HepG2 (cell line): ENCODE results near the gene LRRC70. TPM values are rescaled to one million over a fixed set of nuclear protein-coding genes. Genes with fewer than 3 reads are reported as not detected.

Experiments
- ATAC-seq: fragments of 200-7000 bp; cut with Tn5 transposase; 3 replicates; pipeline ENCODE4 v1.9.1; 2020; ENCODE audit warnings: mild to moderate bottlenecking, moderate library complexity
- BruUV-seq: library from RNA; stranded (reverse); fragments of 400-500 nt; replicated peaks from 2 replicates; lab custom pipeline; 2021; lab: Mats Ljungman, UMichigan
- CTCF ChIA-PET: fragments of 300-600 bp; formaldehyde crosslinking; extraction: SDS; loops from one replicate; lab custom pipeline; 2021; ENCODE audit warnings: low total read pairs, inconsistent platforms, low intra/inter-chr PET ratio; lab: Yijun Ruan, JAX
- POLR2A ChIA-PET: fragments of 350-600 bp; sonication (Branson Sonifier 250); formaldehyde crosslinking; loops from one replicate; lab custom pipeline; 2020; ENCODE audit warnings: antibody characterized with exemption, inconsistent platforms; lab: Yijun Ruan, JAX
- DNase-seq: peaks from one replicate; pipeline ENCODE4 v3.0.0-alpha.2; 2015; ENCODE audit warnings: low spot score
- FAIRE-seq: peaks from 3 replicates; lab custom pipeline; 2011; peaks lifted over from hg19 to GRCh38; lab: Jason Lieb, UNC
- H2AFZ ChIP-seq: one replicate; pipeline ENCODE4 v1.6.1; 2011; ENCODE audit warnings: low read length, inconsistent platforms
- H3K27ac ChIP-seq: fragments of 300-600 bp; 3 replicates; pipeline ENCODE4 v1.8.0; 2011; ENCODE audit warnings: mixed run types, mild to moderate bottlenecking, mixed read lengths, low read length, inconsistent platforms; ENCODE audit not compliant: insufficient read depth; ENCODE audit errors: extremely low read length
- H3K27me3 ChIP-seq, 2 experiments: fragments of 200-600 bp in 1 of 2; 2 replicates in 1 of 2; 3 replicates in 1 of 2; pipeline versions ENCODE4 v1.6.0 to v1.8.0; 2011; ENCODE audit warnings: low read length in 2 of 2, mild to moderate bottlenecking in 2 of 2, moderate library complexity in 2 of 2, inconsistent platforms in 1 of 2; ENCODE audit not compliant: insufficient read depth in 2 of 2, control insufficient read depth in 1 of 2
- H3K36me3 ChIP-seq, 2 experiments: fragments of 200-600 bp in 1 of 2; replicated peaks in 1 of 2; 2 replicates in 1 of 2; 3 replicates in 1 of 2; pipeline versions ENCODE4 v1.5.1 to v1.8.0; 2011; ENCODE audit warnings: low read length in 2 of 2, inconsistent platforms in 1 of 2; ENCODE audit not compliant: insufficient read depth in 2 of 2, control insufficient read depth in 1 of 2
- H3K4me1 ChIP-seq: 2 replicates; pipeline ENCODE4 v1.5.1; 2012; ENCODE audit warnings: low read length, inconsistent platforms; ENCODE audit not compliant: insufficient read depth
- H3K4me2 ChIP-seq: 2 replicates; pipeline ENCODE4 v1.6.0; 2011; ENCODE audit warnings: low read depth, low read length, inconsistent platforms
- H3K4me3 ChIP-seq, 3 experiments: fragments of 200-600 bp in 1 of 3; sonication (generic), shearing (Covaris generic) in 1 of 3; replicated peaks in 1 of 3; 2 replicates each; pipeline ENCODE4 v1.5.1; 2011 to 2016; ENCODE audit warnings: low read length in 3 of 3, inconsistent platforms in 2 of 3, low read depth in 2 of 3, mild to moderate bottlenecking in 2 of 3, control low read depth in 1 of 3, mixed read lengths in 1 of 3; ENCODE audit not compliant: insufficient read depth in 1 of 3
- H3K79me2 ChIP-seq: one replicate; pipeline ENCODE4 v1.6.1; 2011; ENCODE audit warnings: low read length, inconsistent platforms; ENCODE audit not compliant: insufficient read depth
- H3K9ac ChIP-seq: 2 replicates; pipeline ENCODE4 v1.6.0; 2011; ENCODE audit warnings: mild to moderate bottlenecking, low read depth, low read length, inconsistent platforms; ENCODE audit not compliant: insufficient read depth
- H3K9me3 ChIP-seq: 2 replicates; pipeline ENCODE4 v1.5.1; 2012; ENCODE audit warnings: mild to moderate bottlenecking, low read length
- H4K20me1 ChIP-seq: 2 replicates; pipeline ENCODE4 v1.6.0; 2011; ENCODE audit warnings: inconsistent platforms, mild to moderate bottlenecking, low read length, moderate library complexity; ENCODE audit not compliant: insufficient read depth
- MAFG ChIP-seq: sonication (generic); formaldehyde crosslinking; IDR thresholded peaks from 2 replicates; pipeline ENCODE4 v1.5.1; 2020; ENCODE audit warnings: mild to moderate bottlenecking, missing genetic modification reagents
- NCOA1 ChIP-seq: sonication (generic); formaldehyde crosslinking; IDR thresholded peaks from 2 replicates; pipeline ENCODE4 v1.9.0; 2021; ENCODE audit warnings: missing genetic modification reagents
- PRPF4 ChIP-seq: fragments of 200-400 bp; formaldehyde crosslinking; IDR thresholded peaks from 2 replicates; pipeline ENCODE4 v1.6.1; 2016; ENCODE audit warnings: low read length, low read depth; ENCODE audit not compliant: poor library complexity, severe bottlenecking
- STAG1 ChIP-seq: sonication (generic); formaldehyde crosslinking; IDR thresholded peaks from 2 replicates; pipeline ENCODE4 v1.4.0; 2020; ENCODE audit warnings: missing genetic modification reagents
- ZBTB7A ChIP-seq: sonication (generic); formaldehyde crosslinking; IDR thresholded peaks from 2 replicates; pipeline ENCODE4 v1.8.0; 2022; ENCODE audit warnings: mild to moderate bottlenecking, missing genetic modification reagents
- ZNF329 ChIP-seq: sonication (generic); formaldehyde crosslinking; IDR thresholded peaks from 2 replicates; pipeline ENCODE4 v1.9.0; 2021; ENCODE audit warnings: low read depth, mild to moderate bottlenecking, missing genetic modification reagents
- WGBS: methylation state at CpG from one replicate; pipeline ENCODE4 v1.1.6; 2017; ENCODE audit warnings: low lambda C conversion rate; 5-methylcytosine and 5-hydroxymethylcytosine counted together
- in situ Hi-C: cut with HindIII; loops from 2 replicates; pipeline ENCODE4 v1.10.0; 2017; ENCODE audit warnings: low pct_unique_long_range_greater_than_20kb; ENCODE audit not compliant: extremely low pct_ligation_motif_present
- intact Hi-C: fragments of 100-400 bp; cut with micrococcal nuclease; formaldehyde crosslinking; loops from one replicate; pipeline ENCODE4 v1.10.0; 2022; ENCODE audit not compliant: unreplicated experiment
- polyA plus RNA-seq, 8 experiments: library from polyadenylated mRNA; depleted of rRNA in 3 of 8; stranded (reverse) in 7 of 8; unstranded in 1 of 8; fragments of >200 nt; fragmentation: Illumina TruSeq in 4 of 8; extraction: Trizol in 4 of 8; gene quantifications; 2 replicates each; pipeline versions ENCODE4 v1.2.1 to v1.2.3, GENCODE V29; 2011 to 2016; ENCODE audit warnings: low read depth in 4 of 8, missing spikeins in 1 of 8, mixed read lengths in 1 of 8; ENCODE audit not compliant: insufficient read depth in 1 of 8
- total RNA-seq, 5 experiments: library from RNA; depleted of rRNA; stranded (reverse); fragments of >200 nt; fragmentation: Illumina TruSeq; extraction: Trizol; gene quantifications; 2 replicates each; pipeline ENCODE4 v1.2.3, GENCODE V29; 2016; ENCODE audit warnings: low read depth in 1 of 5
- TF ChIP-seq, protein P1 (sequence below): sonication (generic); formaldehyde crosslinking; IDR thresholded peaks from 2 replicates; pipeline ENCODE4 v1.8.0; 2022; ENCODE audit warnings: mild to moderate bottlenecking, missing genetic modification reagents, borderline replicate concordance
- TF ChIP-seq, protein P2 (sequence below): sonication (generic); formaldehyde crosslinking; IDR thresholded peaks from 2 replicates; pipeline ENCODE4 v1.9.0; 2021; ENCODE audit warnings: missing genetic modification reagents, borderline replicate concordance
- TF ChIP-seq, protein P3 (sequence below): sonication (generic); formaldehyde crosslinking; IDR thresholded peaks from 2 replicates; pipeline ENCODE4 v1.5.0; 2020; ENCODE audit warnings: missing genetic modification reagents
- TF ChIP-seq, protein P4 (sequence below): sonication (generic); formaldehyde crosslinking; IDR thresholded peaks from one replicate; pipeline ENCODE4 v1.5.1; 2020; ENCODE audit warnings: mild to moderate bottlenecking, missing genetic modification reagents; ENCODE audit errors: not compliant biosample characterization

The LRRC70 gene
- total and polyA plus RNA-seq, 2 of the 13 experiments (the other 11 are each of a cell fraction or from before 2014, with no cell fraction given), result 0.05 to 0.71 TPM

DNA sequence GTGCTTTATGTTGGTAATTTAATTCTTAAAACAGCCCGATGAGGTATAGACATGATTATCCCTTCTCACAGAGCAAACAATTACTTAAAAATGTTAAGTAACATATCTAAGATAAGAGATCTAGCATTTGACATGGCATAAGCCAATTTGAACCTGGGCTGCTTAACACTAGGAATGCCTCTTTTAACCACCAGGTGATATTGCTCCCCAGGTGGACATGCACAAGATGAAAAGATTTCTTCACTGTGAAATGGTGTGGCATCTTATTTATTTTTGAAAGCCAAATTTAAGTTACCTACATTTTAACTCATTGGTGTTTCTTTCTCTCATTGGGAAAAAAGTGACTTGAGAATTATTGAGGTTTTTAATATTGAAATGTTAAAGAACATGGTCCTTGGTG lies 15.8 kb upstream of the LRRC70 start (continued):
- TF ChIP-seq, protein P1, sequence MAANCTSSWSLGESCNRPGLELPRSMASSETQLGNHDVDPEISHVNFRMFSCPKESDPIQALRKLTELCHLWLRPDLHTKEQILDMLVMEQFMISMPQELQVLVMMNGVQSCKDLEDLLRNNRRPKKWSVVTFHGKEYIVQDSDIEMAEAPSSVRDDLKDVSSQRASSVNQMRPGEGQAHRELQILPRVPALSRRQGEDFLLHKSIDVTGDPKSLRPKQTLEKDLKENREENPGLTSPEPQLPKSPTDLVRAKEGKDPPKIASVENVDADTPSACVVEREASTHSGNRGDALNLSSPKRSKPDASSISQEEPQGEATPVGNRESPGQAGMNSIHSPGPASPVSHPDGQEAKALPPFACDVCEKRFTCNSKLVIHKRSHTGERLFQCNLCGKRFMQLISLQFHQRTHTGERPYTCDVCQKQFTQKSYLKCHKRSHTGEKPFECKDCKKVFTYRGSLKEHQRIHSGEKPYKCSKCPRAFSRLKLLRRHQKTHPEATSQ (CRISPR knock-in tag), result no peak
- no peak for TF ChIP-seq PRPF4

DNA sequence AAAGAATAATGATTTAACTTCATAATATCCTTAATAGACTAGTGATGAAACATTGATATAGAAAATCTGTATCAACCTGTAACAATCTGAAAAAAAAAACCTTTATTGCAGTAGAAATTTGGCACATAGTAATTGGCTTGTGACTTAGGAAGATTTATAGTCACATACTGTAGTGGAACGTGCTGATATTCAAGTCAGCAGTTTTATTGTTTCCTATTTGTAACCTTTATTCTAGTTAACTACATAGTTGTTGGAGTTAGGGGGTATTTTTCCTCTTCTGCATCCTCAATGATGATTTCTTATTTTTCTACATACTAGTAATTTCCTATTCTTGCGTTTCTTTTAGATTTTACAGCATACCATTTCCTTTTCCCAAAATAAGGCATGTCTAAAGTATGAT lies 14.5 kb upstream of the LRRC70 start:
- peaks cover 5 to 29% of the 10 kb centered on the region in 2 experiments; a peak in 4 of 5 replicates for H3K36me3 ChIP-seq
- H3K4me2 ChIP-seq, result no peak overlapping the region
- no peak overlapping the region for H2AFZ ChIP-seq
- no peaks in the 10 kb centered on the region for H3K4me1 ChIP-seq
- in situ Hi-C loops (no loop called here), intact Hi-C loops (no loop called here)
- H3K4me3 ChIP-seq, result no peak overlapping the region
- no peaks in the 10 kb centered on the region for H3K27me3 ChIP-seq
- no peak overlapping the region for H3K9ac ChIP-seq
- ChIA-PET CTCF (no interaction called here), POLR2A (no interaction called here)
- WGBS, result 97% methylated on average over 2 of the region's 2 CpGs
- BruUV-seq, result no TSS peak
- no peaks in the 10 kb centered on the region for H4K20me1 ChIP-seq
- peaks cover 5% of the 10 kb centered on the region; the same call in 1 of the 2 replicates for H3K9me3 ChIP-seq
- no peaks in the 10 kb centered on the region for H3K79me2 ChIP-seq
- ATAC-seq (no peak), DNase-seq (no peak), FAIRE-seq (no peak)
- no peak overlapping the region for H3K27ac ChIP-seq
- TF ChIP-seq ZNF329 (CRISPR knock-in tag) (no peak), MAFG (CRISPR knock-in tag) (no peak), STAG1 (CRISPR knock-in tag) (no peak), NCOA1 (CRISPR knock-in tag) (no peak), ZBTB7A (CRISPR knock-in tag) (no peak)
- TF ChIP-seq, protein P2, sequence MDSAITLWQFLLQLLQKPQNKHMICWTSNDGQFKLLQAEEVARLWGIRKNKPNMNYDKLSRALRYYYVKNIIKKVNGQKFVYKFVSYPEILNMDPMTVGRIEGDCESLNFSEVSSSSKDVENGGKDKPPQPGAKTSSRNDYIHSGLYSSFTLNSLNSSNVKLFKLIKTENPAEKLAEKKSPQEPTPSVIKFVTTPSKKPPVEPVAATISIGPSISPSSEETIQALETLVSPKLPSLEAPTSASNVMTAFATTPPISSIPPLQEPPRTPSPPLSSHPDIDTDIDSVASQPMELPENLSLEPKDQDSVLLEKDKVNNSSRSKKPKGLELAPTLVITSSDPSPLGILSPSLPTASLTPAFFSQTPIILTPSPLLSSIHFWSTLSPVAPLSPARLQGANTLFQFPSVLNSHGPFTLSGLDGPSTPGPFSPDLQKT (CRISPR knock-in tag), result no peak
- TF ChIP-seq, protein P3, sequence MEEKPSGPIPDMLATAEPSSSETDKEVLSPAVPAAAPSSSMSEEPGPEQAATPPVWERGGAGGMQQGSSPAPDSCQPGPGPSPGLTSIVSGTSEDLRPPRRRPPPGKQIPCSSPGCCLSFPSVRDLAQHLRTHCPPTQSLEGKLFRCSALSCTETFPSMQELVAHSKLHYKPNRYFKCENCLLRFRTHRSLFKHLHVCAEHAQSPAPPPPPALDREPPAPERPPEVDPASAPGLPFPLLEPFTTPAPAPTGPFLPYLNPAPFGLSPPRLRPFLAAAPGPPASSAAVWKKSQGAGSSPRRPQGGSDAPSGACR (CRISPR knock-in tag), result no peak
- TF ChIP-seq, protein P4, sequence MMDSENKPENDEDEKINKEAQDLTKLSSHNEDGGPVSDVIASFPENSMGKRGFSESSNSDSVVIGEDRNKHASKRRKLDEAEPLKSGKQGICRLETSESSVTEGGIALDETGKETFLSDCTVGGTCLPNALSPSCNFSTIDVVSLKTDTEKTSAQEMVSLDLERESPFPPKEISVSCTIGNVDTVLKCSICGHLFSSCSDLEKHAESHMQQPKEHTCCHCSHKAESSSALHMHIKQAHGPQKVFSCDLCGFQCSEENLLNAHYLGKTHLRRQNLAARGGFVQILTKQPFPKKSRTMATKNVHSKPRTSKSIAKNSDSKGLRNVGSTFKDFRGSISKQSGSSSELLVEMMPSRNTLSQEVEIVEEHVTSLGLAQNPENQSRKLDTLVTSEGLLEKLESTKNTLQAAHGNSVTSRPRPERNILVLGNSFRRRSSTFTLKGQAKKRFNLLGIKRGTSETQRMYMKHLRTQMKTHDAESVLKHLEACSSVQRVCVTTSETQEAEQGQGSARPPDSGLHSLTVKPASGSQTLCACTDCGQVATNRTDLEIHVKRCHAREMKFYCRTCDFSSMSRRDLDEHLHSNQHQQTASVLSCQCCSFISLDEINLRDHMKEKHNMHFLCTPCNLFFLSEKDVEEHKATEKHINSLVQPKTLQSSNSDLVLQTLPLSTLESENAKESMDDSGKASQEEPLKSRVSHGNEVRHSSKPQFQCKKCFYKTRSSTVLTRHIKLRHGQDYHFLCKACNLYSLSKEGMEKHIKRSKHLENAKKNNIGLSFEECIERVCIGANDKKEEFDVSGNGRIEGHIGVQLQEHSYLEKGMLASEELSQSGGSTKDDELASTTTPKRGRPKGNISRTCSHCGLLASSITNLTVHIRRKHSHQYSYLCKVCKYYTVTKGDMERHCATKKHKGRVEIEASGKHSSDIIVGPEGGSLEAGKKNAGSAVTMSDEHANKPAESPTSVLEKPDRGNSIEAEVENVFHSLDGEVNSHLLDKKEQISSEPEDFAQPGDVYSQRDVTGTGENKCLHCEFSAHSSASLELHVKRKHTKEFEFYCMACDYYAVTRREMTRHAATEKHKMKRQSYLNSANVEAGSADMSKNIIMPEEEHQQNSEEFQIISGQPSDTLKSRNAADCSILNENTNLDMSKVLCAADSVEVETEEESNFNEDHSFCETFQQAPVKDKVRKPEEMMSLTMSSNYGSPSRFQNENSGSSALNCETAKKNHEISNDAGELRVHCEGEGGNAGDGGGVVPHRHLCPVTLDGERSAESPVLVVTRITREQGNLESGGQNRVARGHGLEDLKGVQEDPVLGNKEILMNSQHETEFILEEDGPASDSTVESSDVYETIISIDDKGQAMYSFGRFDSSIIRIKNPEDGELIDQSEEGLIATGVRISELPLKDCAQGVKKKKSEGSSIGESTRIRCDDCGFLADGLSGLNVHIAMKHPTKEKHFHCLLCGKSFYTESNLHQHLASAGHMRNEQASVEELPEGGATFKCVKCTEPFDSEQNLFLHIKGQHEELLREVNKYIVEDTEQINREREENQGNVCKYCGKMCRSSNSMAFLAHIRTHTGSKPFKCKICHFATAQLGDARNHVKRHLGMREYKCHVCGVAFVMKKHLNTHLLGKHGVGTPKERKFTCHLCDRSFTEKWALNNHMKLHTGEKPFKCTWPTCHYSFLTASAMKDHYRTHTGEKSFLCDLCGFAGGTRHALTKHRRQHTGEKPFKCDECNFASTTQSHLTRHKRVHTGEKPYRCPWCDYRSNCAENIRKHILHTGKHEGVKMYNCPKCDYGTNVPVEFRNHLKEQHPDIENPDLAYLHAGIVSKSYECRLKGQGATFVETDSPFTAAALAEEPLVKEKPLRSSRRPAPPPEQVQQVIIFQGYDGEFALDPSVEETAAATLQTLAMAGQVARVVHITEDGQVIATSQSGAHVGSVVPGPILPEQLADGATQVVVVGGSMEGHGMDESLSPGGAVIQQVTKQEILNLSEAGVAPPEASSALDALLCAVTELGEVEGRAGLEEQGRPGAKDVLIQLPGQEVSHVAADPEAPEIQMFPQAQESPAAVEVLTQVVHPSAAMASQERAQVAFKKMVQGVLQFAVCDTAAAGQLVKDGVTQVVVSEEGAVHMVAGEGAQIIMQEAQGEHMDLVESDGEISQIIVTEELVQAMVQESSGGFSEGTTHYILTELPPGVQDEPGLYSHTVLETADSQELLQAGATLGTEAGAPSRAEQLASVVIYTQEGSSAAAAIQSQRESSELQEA, result no peak
